HG02623 (cell line): Measurements from ENCODE around the gene MRPL43.

Experiments
- ATAC-seq: cut with Tn5 transposase; IDR thresholded peaks from one replicate; pipeline ENCODE4 v1.9.1; 2021; ENCODE audit warnings: moderate library complexity; ENCODE audit not compliant: unreplicated experiment

The MRPL43 gene

DNA sequence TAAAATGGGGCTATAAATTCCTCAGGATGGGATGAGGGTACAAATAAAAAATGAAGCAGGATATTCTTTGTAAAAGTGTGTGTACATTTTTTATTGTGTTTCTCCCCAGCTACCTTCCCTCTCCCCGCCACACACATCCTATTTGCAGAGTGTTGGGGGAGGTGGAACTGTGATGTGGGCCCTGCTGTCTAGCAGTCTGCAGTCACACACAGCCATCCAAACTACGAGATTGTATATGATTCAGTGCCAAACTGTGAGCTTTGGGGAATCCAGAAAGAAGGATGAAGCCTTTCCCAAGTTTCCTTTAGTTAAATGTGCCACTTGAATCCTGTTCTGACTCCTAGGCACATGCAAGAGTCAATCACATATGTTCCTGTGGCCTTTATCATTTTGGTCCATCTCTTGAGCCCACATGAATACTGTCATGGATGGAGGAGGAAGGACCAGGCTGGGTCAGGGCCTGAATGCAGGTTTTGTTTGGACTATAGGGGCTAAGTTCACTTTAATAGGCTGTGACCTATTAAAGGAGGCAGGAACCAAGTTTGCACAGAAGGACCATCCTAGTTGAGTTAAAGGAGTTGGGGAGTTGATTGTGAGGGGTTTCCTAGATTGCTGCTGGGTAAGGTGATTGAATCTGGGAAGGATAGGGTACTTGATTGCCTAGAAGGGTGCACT is 19.1 kb downstream of the MRPL43 start:
- ATAC-seq, result no peak

DNA sequence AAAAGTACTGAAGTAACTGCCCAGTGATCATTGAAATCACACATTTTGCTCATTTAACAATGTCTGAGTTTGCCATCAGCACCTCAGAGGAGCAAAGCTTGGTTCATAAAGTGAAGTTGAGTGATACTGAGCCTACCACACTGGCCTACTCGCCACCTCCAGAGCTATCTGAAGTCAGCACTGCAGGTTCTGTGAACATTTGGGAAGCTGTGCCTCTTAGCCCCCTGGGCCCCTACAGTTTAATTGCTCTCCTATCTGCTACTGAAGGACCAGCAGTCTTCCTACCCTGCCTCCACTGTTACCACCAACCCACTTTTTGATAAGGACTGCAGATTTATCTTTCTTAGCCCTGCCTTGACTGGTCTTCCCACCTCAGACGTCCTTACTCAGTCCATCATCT is 20.0 kb downstream of the MRPL43 start:
- no peak for ATAC-seq

DNA sequence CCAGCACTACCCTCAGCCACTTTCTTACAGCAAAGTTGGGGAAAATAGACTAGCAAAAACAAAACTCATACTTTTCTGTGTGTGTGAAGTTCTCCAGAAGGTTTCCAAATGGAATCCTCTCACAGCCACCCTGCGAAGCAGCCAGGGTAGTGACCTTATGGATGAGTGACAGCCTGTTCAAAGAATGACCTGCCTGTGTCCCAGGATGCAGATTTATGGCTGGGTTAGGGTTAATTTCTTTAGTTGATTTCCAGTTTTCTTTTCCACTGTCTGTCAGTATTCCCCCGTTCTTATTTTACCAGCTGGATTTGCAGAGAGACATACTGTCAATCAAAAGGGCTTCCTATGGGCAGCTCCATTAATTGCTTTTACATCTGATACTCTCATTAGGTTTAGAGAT is 20.4 kb downstream of the MRPL43 start:
- ATAC-seq, result no peak

DNA sequence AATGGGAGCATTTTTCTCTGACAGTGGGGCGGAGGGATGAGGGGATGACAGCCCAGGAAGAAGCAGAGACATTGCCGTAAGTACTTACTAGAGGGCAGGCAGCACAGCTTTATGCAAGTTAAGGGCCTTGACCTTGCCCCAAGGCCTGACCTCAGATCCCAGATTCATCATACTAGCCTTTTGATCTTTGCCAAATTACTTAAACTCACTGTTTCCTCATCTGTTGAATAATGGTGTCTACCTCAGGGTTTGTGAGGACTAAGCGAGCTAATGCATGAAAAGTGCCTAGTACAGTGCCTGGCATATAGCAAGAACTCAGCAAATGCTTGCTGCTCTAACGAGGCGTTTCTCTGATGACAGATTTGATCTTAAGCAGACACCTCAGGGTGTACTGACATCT is 21.5 kb downstream of the MRPL43 start:
- no peak for ATAC-seq

DNA sequence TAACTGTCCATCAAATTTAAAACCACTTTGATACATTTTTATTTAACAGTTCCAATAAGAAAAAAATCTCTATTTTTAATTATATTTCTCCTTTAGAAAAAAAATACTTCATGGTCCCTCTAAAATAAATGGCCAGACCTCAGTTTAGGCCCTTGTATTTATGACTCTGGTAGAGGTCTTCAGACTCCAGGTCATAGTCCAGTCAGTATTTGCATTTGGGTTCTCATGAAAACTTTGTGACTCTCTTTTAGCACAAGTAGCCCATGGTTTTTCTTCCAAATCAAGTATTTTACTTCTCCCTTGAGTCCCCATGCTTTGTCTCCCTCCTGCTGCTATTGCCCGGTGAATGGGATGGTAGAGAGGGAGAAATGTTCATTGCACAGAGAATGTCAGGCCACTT is 23.5 kb downstream of the MRPL43 start:
- no peak for ATAC-seq

DNA sequence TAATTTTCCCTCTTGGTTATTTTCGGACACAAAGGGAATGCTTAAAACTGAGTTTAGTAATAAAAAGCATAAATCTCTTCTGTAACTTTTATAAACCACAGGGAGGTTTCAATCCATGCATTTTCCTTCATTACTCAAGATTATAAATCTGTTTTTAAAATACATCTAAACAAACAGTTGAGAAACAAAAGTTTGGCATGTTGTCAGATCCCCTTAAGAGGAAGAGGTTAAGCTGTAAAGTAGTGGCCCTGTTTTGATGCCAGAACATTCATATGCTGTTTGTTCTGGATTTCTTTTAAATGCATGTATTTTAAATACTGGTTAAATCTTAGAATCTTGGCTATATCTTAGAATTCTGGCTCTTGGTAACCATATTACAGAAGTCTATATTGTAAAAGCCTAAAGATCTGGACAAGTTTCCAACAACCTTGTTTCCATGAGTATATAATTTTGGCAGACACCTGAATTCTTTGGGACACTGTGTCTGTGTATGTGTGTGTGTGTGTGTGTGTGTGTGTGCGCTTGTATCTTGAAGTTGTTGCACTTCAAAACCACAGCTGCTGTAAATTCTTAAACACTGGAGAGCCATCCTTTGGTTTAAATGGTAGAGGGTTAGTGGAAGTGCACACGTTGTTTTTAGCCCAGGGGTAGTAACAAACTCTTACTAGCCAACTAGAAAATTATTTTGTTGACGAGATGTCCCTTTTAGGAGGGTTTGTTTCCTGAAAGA is 24.8 kb downstream of the MRPL43 start:
- ATAC-seq, result no peak

DNA sequence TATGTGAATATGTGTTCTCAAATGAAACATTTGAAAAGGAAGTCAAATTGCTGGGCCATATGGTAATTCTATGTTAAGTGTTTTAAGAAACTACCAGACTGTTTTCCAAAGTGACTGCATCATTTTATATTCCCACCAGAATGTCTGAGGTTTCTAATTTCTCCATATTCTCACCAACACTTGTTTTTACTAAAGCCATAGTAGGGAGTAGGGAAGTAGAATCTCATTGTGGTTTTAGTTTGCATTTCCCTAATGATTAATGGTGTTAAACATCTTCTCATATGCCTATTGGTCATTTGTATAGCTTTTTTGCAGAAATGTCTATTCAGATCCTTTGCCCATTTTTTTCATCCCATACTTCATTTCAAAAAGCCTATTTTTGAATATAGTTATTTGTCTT is 27.0 kb downstream of the MRPL43 start:
- no peak for ATAC-seq

DNA sequence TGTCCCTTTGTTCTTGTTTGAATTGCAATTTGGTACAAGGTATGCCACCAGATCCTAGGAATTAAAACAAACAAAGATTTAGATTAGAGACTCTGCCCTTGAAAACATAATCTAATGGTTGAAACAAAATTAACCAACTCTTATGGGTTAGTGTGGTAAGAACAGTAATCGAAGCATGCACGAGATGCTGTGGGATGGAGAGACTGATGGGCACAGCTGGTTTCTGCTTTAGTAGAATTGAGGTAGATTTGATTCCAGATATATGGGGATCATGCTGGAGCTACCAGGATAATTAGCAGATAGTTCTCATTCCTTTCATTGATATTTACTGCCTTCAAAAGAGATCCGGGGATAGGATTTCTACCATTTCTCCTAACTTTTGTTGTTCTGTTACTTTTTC is 38.4 kb downstream of the MRPL43 start:
- no peak for ATAC-seq

DNA sequence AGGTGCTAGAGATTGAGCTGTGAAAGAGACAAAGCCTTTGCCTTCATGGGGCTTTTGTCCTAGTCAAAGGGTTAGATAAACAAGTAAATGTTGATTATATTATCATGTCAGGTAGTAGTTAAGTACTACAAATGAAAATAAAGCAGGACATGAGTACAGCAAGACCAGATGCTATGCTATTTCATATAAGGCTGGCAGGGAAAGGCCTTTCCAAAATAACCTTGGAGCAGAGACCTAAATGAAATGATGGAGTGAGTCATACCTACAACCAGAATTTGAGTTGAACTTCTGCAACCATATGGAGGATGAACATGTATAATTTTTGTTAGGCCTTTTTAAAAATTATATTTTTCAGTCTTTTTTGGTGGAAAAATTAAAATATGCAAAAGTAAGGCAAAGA is 41.5 kb downstream of the MRPL43 start:
- ATAC-seq, result no peak

DNA sequence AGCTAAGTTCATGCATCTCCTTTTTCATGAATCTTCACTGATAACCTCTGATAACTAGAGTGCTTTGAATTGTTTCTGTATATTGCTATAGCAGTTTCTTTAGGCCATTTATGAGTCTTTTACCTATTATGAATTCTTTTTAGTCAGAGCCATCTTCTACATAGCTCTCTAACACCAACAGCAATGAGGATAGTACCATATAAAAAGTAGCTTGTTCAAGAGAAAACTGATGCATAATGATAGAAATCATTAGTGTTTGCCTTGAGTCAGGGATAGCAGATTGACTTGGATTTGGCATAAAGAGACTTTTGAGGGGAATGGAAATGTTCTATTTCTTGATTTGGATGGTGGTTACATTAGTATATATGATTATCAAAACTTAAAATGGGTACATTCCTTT is 43.8 kb downstream of the MRPL43 start:
- no peak for ATAC-seq

DNA sequence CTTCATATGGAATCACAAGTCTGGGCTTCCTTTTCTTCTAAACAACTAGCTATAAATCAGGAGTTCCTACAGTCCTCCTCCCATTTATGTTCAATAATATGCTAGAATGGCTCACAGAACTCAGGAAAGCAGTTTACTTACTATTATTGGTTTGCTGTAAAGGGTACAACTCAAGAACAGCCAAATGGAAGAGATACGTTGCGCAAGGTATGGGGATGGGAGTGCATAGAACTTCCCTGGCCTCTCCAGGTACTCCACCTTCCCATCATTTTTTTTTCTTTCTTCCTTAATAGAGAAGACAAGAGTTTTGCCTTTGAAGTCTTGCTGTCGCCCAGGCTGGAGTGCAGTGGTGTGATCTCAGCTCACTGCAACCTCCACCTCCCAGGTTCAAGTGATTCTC is 45.1 kb downstream of the MRPL43 start:
- ATAC-seq, result no peak

DNA sequence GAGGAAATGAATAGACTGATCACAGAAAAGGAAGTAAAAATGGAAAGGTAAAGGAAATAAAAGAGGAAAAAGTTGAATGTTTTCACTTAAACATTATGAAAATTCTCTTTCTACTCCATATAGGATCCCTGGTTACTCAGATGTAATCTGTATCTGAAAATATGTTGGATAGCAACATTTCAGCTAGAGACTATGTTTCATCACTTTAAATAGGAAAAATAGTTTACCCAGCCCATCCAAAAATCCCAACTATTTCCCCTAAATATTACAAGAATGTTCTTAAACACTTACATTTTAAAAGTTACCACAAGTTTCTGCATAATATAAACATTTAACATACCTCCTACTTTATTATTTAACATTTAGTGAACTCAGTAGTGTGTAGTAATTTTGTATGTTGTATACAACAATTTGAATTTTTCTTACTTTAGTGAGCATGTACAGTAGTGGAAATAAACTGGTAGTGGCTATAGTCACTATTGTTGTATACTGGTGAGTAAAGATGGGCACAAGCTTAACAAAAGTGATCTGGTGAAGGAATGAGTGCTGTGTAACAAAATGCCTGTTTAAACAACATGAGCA is 47.4 kb downstream of the MRPL43 start:
- ATAC-seq, result no peak
